Transverse colon (tissue), 4 donors: ENCODE measurements around the gene STOML3.

ENCODE experiments used
- CTCF ChIP-seq, 5 experiments: fragments of 200-600 bp in 3 of 5; fragments of 450-650 bp in 2 of 5; sonication (generic) in 3 of 5; IDR thresholded peaks; 1 replicate in 2 of 5; 2 replicates in 3 of 5; pipeline ENCODE4 v1.5.1; 2016 to 2017; ENCODE audit warnings: antibody characterized with exemption in 5 of 5, inconsistent platforms in 3 of 5, mild to moderate bottlenecking in 2 of 5, moderate library complexity in 1 of 5
- EP300 ChIP-seq: sonication (generic); formaldehyde crosslinking; IDR thresholded peaks from one replicate; pipeline ENCODE4 v1.6.1; 2017; ENCODE audit warnings: antibody characterized with exemption, low read depth
- POLR2A ChIP-seq: fragments of 450-650 bp; IDR thresholded peaks from one replicate; pipeline ENCODE4 v1.6.1; 2016; ENCODE audit warnings: antibody characterized with exemption, mild to moderate bottlenecking, moderate library complexity
- POLR2AphosphoS5 ChIP-seq, 3 donors: sonication (generic); formaldehyde crosslinking; IDR thresholded peaks; one replicate each; pipeline ENCODE4 v1.6.1; 2016; ENCODE audit warnings: antibody characterized with exemption in 3 of 3

DNA sequence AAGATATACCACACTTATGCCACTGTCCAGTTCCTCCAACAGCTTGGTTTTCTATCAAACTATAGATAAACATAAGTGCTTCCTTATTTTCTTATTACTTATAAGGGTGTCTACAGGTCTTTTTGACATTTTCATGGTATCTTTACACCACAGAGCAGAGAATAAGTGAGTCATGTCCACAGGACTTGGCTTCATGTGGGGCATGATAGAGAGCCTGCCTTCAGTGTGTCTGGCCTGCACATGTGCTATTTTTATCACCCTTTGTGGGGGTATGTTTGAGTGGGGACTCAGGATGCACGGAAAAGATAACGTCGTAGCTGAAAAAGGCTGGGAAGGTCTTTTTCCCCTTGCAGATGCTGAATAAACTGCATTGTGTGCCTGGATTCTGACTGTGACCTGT, 8.1 kb upstream of the STOML3 start:
- TF ChIP-seq CTCF (IDR thresholded peaks at IDR 0.05) (no peak), EP300 (no peak), POLR2AphosphoS5 (IDR thresholded peaks at IDR 0.05) (no peak), POLR2A (no peak)
